ENCODE results near the gene ZMYND8.
"Not testable (repeated sequence)": the region's sequence is repeated elsewhere in the genome, so short reads cannot be mapped to it uniquely, and the experiment has no call there.

ZMYND8 gene

GRCh38 chr20:47267621-47268020 lies 88.9 kb downstream of the ZMYND8 start:
- DNase-seq = no peak

DNA sequence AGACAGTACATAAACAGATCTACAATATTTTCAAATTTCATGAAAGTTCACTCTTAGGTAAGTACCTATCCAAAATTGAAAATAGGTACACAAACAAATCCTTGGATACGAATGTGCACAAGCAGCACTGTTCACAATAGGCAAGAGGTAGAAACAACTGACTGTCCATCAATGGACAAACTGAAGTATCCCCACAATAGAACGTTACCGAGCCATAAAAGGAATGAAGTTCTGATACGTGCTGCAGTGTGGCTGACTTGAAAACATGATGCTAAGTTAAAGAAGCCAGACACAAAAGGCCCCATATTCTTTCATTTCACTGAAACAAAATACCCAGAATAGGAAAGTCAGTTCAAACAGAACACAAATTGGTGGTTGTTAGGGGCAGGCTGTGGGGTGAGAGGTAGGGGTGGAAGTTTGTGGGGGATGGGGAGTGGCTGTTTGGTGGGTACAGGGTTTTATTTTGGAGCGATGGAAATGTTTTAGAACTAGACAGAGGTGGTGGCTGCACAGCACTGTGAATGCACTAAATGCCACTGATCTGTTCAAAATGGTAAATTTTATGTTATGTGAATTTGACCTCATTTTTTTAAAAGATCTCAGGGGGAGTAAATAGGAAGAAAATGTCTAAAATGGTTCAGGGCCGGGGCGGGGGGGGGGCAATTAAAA lies 89.5 kb downstream of the ZMYND8 start:
- no peak for DNase-seq

- DNase-seq = no peak
Observed at GRCh38 chr20:47265984-47266383, 90.5 kb downstream of the ZMYND8 start.

DNA sequence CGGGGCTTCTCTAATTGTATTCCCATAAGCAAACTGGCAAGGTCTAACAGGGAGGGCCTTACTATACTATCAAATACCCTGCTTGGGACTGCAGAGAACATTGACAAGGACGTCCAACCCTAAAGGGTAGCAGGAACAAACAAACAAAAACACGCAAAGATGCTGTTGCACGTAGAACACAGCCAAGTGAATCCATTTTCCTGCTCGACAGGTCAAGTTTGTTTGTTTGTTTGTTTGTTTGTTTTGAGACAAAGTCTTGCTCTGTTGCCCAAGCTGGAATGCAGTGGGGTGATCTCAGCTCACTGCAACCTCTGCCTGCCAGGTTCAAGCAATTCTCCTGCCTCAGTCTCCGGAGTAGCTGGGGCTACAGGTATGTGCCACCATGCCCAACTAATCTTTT lies 91.3 kb downstream of the ZMYND8 start:
- DNase-seq = no peak

GRCh38 chr20:47264137-47264769 lies 92.2 kb downstream of the ZMYND8 start:
- not testable (repeated sequence) for DNase-seq

- DNase-seq = peak in 4 of 51 donors; percentile 9 to 21 (median 16)
Observed at GRCh38 chr20:47263465-47264084, 92.9 kb downstream of the ZMYND8 start.

DNA sequence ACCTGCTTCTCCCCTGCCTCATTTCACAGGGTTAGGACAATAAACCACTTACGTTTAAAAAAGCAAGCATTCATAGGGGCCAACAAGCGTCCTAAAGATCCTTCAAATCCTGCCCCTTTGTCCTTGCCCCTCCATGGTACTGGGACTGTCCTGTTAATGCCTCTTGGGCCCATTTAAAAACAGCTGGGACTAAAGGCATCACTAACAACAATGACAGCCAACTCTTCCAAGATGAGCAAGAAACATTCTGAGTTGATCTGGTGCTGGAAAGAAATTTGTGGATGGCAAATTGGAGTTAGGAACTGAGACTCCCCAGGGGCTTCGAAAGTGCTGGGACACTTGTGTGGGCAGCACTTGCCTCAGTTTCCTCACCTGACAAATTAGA lies 93.4 kb downstream of the ZMYND8 start:
- no peak for DNase-seq

DNA sequence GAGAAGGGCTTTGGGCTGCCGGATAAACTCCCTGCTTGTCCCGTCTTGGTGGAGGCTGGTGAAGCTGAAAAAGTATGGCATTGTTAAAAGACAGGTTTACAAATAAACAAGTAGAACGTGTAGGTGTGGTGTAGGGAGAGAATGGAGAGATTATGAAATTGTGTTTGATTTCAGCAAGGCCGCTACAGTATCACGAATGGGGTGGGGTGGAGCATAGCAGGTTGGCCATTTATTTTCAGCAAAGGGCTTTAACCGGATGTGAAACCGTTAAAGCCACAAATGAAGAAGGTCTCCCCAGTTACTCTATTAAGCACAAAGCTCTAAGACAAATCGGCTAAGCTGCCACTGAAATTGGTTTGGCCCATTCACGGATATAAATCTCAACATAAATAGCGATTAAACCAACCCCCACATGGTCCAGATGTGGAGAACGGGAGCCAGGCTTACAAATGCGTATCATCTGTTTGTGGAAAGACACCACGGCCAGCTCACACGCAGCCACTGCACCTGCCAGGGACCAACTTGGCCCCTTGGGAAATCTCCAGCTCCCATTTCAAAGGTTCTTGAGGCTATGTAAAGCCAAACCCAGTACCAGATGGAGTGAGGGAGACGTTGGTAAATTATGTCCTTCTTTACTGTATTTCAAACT lies 94.0 kb downstream of the ZMYND8 start:
- no peak for DNase-seq

DNA sequence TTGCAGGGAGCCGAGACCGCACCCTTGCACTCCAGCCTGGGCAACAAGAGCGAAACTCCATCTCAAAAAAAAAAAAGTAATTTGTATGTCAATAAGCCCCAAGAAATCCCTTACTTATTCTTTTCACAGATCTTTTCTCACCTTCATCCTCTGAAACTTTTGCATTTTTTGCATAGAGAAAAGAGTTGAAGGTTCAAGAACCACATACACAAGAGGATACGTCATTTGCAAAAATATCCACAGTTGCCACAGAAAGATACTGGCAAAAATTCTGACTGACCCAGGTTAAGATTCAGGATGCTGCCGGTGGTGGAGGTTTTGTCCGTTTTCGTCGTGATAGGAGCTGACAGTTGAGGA lies 94.5 kb downstream of the ZMYND8 start:
- DNase-seq = no peak

DNA sequence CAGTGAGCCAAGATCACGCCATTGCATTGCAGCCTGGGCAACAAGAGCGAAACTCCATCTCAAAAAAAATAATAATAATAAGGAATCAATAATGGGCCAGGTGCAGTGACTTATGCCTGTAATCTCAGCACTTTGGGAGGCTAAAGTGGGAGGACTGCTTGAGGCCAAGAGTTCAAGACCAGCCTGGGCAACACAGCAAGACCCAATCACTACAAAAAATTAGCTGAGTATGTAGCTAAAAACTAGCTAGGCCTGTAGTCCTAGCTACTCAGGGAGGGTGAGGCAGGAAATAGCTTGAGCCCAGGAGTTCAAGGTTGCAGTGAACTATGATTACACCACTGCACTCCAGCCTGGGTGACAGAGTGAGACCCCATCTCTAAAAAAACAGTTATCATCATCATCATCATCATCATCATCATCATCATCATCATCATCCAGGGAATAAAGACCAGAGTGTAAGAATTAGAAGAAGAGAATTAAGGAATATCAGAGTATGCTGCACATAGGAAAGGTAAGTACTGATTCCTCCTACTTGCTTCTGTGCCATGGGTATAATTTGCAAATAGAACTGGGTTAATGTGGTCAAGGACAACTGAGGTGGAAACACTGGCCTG lies 95.2 kb downstream of the ZMYND8 start:
- DNase-seq = not testable (repeated sequence)

GRCh38 chr20:47260540-47261126 lies 95.9 kb downstream of the ZMYND8 start:
- DNase-seq = not testable (repeated sequence)

- peak in 2 of 51 donors; percentile 12 to 47 for DNase-seq
Observed at GRCh38 chr20:47258745-47259695, 97.5 kb downstream of the ZMYND8 start.

DNA sequence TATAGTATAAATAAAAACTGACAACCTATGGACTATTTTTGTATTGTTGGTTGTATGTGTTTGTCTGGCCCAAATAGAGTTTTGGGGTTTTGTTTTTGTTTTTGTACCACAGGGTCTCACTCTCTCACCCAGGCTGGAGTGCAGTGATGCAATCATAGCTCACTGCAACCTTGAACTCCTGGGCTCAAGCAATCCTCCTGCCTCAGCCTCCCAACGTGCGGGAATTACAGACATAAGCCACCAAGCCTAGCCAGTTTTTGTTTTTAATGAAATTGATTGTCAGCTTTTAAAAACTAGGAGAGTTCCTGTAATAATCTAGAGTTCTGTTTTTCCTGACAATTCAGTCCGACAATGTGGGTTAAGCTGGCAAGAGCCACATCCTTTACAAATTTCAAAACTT lies 98.7 kb downstream of the ZMYND8 start:
- no peak for DNase-seq

- no peak for DNase-seq
Observed at GRCh38 chr20:47257256-47257655, 99.2 kb downstream of the ZMYND8 start.

DNA sequence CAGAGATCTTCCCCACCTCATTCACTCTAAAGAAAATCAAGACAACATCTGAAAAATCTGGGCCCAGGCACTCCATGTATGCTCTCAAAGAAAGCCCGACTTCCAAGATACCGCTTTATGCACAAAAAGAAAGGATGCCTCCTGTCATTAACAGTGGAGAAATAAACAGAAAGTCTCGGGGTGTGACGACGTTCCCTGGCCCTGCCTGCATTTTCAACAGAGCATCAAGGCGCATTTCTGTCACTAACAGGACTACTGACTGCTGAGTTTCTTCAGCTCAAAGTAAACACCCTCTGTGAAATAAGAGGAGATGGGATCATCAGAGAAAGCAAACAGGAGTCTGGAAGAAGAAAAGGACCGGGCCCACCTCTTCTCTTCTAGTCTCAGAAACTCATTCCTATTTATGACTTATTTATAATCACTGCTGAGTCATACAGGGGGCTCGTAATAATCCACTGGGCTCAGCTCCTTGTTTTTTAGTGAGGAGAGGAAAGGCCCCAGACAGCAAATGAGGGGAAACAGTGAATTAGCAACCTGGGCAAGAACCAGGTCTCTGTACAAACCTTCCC lies 99.7 kb downstream of the ZMYND8 start:
- peak in 1 of 51 donors; percentile 27 for DNase-seq

- DNase-seq = no peak
Observed at GRCh38 chr20:47253872-47254271, 102.6 kb downstream of the ZMYND8 start.

GRCh38 chr20:47252879-47253307 lies 103.6 kb downstream of the ZMYND8 start:
- DNase-seq = no peak

DNA sequence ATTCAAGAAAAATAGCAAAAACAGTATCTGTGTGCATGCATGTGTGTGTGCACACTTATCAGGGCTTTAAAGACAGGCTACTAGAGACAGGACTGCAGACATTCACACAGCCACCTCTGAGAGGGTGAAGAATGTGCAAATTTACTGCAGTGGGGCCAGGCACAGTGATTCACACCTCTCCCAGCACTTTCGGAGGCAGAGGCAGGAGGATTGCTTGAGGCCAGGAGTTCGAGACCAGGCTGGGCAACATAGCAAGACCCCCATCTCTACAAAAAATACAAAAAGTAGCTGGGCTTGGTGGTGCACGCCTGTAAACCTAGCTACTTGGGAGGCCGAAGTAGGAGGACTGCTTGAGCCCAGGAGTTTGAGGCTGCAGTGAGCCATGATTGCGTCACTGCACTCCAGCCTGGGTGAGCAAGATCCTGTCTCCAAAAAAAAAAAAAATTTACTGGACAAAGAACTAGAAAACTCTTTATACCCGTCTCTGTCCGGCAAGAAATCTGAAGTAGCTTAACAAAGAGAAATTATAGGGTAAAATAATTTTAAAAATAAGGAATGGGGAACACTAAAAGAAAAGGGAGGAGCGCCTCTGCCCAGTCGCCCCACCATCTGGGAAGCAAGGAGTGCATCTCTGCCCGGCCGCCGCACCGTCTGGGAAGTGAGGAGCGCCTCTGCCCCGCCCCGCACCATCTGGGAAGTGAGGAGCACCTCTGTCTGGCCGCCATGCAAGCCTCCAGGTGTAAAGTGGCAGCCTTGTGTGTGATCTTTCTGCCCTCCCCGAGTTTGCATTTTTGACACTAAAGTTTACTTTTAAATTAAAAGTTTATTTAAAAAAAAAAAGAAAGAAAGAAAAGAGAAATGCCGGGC lies 105.1 kb downstream of the ZMYND8 start:
- DNase-seq = no peak

DNA sequence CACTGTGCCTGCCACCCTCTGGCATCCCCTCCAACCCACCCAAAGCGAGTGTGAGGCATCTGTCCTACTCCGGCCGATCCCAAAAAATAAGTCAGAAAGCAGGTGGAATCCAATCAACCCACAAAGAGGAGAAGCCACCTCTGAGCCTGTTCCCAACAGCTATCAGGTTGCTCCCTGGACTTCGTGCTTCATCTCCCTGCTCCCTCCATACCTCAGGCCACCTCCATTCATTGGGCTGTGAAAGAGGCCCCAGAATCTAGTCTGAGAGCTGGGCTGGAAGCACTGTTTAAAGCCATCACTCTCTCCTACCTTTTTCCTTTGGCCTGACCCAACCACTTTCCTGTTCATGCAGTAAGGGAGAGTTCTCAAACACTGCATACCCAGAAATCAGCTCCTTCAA lies 106.1 kb downstream of the ZMYND8 start:
- no peak for DNase-seq

Measured in hypothalamus (tissue), 51 donors.